Uterus (tissue), 2 donors: ENCODE measurements around the gene SMIM10L1.

Experiments used
- CTCF ChIP-seq, 4 experiments: fragments of 200-600 bp in 2 of 4; fragments of 450-650 bp in 2 of 4; sonication (generic) in 2 of 4; IDR thresholded peaks; one replicate each; pipeline ENCODE4 v1.5.1; 2016 to 2019; ENCODE audit warnings: antibody characterized with exemption in 4 of 4, mild to moderate bottlenecking in 2 of 4, moderate library complexity in 1 of 4
- POLR2A ChIP-seq, 2 donors: fragments of 450-650 bp; IDR thresholded peaks; one replicate each; pipeline ENCODE4 v1.6.1; 2016; ENCODE audit warnings: antibody characterized with exemption in 2 of 2, mild to moderate bottlenecking in 1 of 2, moderate library complexity in 1 of 2

GRCh38 chr12:11158885-11159444, 12.0 kb upstream of the SMIM10L1 start:
- TF ChIP-seq CTCF (IDR thresholded peaks at IDR 0.05) (no peak), POLR2A (IDR thresholded peaks at IDR 0.05) (no peak)
